ENCODE data around the gene DNAH2. TPM values are rescaled to one million over a fixed set of nuclear protein-coding genes. Genes with fewer than 3 reads are reported as not detected.

Gene DNAH2
- total and polyA plus RNA-seq, 2 experiments from 2014 or later: 0.38 TPM; not detected in 1

- Histone ChIP-seq H3K4me1 (ENCODE audit: insufficient read depth) (no peaks in the 10 kb centered on the region), H3K27me3 (ENCODE audit: insufficient read depth) (no peaks in the 10 kb centered on the region), H3F3A (replicated peaks; ENCODE audit: low read depth) (no peaks in the 10 kb centered on the region), H3K36me3 (ENCODE audit: insufficient read depth) (no peaks in the 10 kb centered on the region), H3K27ac (ENCODE audit: low read depth) (no peak overlapping the region), H3K4me3 (no peak overlapping the region), H3K9me2 (ENCODE audit: insufficient read depth) (no peaks in the 10 kb centered on the region; the same call in 1 of the 2 replicates), H4K20me1 (replicated peaks; ENCODE audit: insufficient read depth) (no peaks in the 10 kb centered on the region), H2AFZ (no peak overlapping the region), H3K4me2 (no peak overlapping the region), H3K79me2 (replicated peaks; ENCODE audit: insufficient read depth) (no peaks in the 10 kb centered on the region)
- H3K9me3 Mint-ChIP-seq: 0 out of 3 replicates have a peak, but pooled peaks cover 6% of the 10 kb centered on the region
- no peak overlapping the region for H3K27ac Mint-ChIP-seq
- TF ChIP-seq EZH2 (IDR thresholded peaks at IDR 0.05; ENCODE audit: low read depth, unreplicated experiment): no peak
- no peak for TF ChIP-seq ZNF114 (CRISPR knock-in tag; IDR thresholded peaks at IDR 0.05)
- TF ChIP-seq JUNB (IDR thresholded peaks at IDR 0.05; ENCODE audit: unreplicated experiment): no peak
- no peak for TF ChIP-seq STAT1 (IDR thresholded peaks at IDR 0.05; ENCODE audit: unreplicated experiment)
- TF ChIP-seq, protein P1, sequence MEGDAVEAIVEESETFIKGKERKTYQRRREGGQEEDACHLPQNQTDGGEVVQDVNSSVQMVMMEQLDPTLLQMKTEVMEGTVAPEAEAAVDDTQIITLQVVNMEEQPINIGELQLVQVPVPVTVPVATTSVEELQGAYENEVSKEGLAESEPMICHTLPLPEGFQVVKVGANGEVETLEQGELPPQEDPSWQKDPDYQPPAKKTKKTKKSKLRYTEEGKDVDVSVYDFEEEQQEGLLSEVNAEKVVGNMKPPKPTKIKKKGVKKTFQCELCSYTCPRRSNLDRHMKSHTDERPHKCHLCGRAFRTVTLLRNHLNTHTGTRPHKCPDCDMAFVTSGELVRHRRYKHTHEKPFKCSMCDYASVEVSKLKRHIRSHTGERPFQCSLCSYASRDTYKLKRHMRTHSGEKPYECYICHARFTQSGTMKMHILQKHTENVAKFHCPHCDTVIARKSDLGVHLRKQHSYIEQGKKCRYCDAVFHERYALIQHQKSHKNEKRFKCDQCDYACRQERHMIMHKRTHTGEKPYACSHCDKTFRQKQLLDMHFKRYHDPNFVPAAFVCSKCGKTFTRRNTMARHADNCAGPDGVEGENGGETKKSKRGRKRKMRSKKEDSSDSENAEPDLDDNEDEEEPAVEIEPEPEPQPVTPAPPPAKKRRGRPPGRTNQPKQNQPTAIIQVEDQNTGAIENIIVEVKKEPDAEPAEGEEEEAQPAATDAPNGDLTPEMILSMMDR (conservative IDR thresholded peaks at IDR 0.05; ENCODE audit: low read depth in 2 of 2): no peak
- TF ChIP-seq POLR2AphosphoS5 (IDR thresholded peaks at IDR 0.05; ENCODE audit: low read depth): no peak
- TF ChIP-seq CREB1 (CRISPR knock-in tag; IDR thresholded peaks at IDR 0.05; ENCODE audit: low read depth): no peak
- TF ChIP-seq, protein P2, sequence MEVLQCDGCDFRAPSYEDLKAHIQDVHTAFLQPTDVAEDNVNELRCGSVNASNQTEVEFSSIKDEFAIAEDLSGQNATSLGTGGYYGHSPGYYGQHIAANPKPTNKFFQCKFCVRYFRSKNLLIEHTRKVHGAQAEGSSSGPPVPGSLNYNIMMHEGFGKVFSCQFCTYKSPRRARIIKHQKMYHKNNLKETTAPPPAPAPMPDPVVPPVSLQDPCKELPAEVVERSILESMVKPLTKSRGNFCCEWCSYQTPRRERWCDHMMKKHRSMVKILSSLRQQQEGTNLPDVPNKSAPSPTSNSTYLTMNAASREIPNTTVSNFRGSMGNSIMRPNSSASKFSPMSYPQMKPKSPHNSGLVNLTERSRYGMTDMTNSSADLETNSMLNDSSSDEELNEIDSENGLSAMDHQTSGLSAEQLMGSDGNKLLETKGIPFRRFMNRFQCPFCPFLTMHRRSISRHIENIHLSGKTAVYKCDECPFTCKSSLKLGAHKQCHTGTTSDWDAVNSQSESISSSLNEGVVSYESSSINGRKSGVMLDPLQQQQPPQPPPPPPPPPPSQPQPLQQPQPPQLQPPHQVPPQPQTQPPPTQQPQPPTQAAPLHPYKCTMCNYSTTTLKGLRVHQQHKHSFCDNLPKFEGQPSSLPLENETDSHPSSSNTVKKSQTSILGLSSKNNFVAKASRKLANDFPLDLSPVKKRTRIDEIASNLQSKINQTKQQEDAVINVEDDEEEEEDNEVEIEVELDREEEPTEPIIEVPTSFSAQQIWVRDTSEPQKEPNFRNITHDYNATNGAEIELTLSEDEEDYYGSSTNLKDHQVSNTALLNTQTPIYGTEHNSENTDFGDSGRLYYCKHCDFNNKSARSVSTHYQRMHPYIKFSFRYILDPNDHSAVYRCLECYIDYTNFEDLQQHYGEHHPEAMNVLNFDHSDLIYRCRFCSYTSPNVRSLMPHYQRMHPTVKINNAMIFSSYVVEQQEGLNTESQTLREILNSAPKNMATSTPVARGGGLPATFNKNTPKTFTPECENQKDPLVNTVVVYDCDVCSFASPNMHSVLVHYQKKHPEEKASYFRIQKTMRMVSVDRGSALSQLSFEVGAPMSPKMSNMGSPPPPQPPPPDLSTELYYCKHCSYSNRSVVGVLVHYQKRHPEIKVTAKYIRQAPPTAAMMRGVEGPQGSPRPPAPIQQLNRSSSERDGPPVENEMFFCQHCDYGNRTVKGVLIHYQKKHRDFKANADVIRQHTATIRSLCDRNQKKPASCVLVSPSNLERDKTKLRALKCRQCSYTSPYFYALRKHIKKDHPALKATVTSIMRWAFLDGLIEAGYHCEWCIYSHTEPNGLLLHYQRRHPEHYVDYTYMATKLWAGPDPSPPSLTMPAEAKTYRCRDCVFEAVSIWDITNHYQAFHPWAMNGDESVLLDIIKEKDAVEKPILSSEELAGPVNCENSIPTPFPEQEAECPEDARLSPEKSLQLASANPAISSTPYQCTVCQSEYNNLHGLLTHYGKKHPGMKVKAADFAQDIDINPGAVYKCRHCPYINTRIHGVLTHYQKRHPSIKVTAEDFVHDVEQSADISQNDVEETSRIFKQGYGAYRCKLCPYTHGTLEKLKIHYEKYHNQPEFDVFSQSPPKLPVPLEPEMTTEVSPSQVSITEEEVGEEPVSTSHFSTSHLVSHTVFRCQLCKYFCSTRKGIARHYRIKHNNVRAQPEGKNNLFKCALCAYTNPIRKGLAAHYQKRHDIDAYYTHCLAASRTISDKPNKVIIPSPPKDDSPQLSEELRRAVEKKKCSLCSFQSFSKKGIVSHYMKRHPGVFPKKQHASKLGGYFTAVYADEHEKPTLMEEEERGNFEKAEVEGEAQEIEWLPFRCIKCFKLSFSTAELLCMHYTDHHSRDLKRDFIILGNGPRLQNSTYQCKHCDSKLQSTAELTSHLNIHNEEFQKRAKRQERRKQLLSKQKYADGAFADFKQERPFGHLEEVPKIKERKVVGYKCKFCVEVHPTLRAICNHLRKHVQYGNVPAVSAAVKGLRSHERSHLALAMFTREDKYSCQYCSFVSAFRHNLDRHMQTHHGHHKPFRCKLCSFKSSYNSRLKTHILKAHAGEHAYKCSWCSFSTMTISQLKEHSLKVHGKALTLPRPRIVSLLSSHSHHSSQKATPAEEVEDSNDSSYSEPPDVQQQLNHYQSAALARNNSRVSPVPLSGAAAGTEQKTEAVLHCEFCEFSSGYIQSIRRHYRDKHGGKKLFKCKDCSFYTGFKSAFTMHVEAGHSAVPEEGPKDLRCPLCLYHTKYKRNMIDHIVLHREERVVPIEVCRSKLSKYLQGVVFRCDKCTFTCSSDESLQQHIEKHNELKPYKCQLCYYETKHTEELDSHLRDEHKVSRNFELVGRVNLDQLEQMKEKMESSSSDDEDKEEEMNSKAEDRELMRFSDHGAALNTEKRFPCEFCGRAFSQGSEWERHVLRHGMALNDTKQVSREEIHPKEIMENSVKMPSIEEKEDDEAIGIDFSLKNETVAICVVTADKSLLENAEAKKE (CRISPR knock-in tag; IDR thresholded peaks at IDR 0.05): no peak
- no peak overlapping the region for H3K4me3 Mint-ChIP-seq
- peaks cover 4% of the 10 kb centered on the region; the same call in 2 of the 3 replicates for H3K4me1 Mint-ChIP-seq
- DNase-seq (ENCODE audit: low spot score): no peak
- no peak for ATAC-seq
- H3K36me3 Mint-ChIP-seq (ENCODE audit: low read depth): no peaks in the 10 kb centered on the region; the same call in 2 of the 3 replicates
- peaks cover 5% of the 10 kb centered on the region for H3K27me3 Mint-ChIP-seq (ENCODE audit: insufficient read depth, low read depth, poor library complexity)
Measured at GRCh38 chr17:7797976-7798375, 80.4 kb downstream of the DNAH2 start.

All from GM23338 (cell line).